A549 (cell line): Measurements from ENCODE around the gene CYB561.

Source experiments
- CBX8 ChIP-seq: fragments of 200-600 bp; sonication (generic); IDR thresholded peaks from 2 replicates; pipeline ENCODE4 v1.6.1; 2016
- REST ChIP-seq: fragments of 200-600 bp; sonication (generic); IDR thresholded peaks from 2 replicates; pipeline ENCODE4 v1.6.1; 2016; ENCODE audit warnings: antibody characterized with exemption, mild to moderate bottlenecking, moderate library complexity

GRCh38 chr17:63445571-63445953 lies 544 bp downstream of the CYB561 start:
- TF ChIP-seq REST (no peak), CBX8 (no peak)
